HCT116 (cell line): ENCODE measurements around the gene RBMS1. TPM values are rescaled to one million over a fixed set of nuclear protein-coding genes. Genes with fewer than 3 reads are reported as not detected.

Experiments
- ATAC-seq: fragments of 200-7000 bp; cut with Tn5 transposase; 2 replicates; pipeline ENCODE4 v1.9.1; 2020; ENCODE audit warnings: mild to moderate bottlenecking, moderate library complexity
- Bru-seq: library from RNA; stranded (reverse); fragments of 400-500 nt; gene quantifications from one replicate; lab custom pipeline; 2021; lab: Mats Ljungman, UMichigan
- BruChase-seq, 2 experiments: library from RNA; stranded (reverse); fragments of 400-500 nt; gene quantifications; one replicate each; lab custom pipeline; 2021; lab: Mats Ljungman, UMichigan
- BruUV-seq: library from RNA; stranded (reverse); fragments of 400-500 nt; replicated peaks from 2 replicates; lab custom pipeline; 2021; lab: Mats Ljungman, UMichigan
- CTCF ChIA-PET: fragments of 300-600 bp; sonication (Branson Sonifier 250); formaldehyde crosslinking; loops from one replicate; lab custom pipeline; 2021; ENCODE audit warnings: antibody characterized with exemption; lab: Charles Lee
- POLR2A ChIA-PET: fragments of 300-600, 350-600 bp; sonication (Branson Sonifier 250); formaldehyde crosslinking; loops from one replicate; lab custom pipeline; 2021; ENCODE audit warnings: antibody characterized with exemption; lab: Charles Lee
- RAD21 ChIA-PET, 2 experiments: fragments of 300-600 bp; sonication (Branson Sonifier 250); formaldehyde crosslinking; loops; one replicate each; lab custom pipeline; 2023; ENCODE audit warnings: low total read pairs in 2 of 2; ENCODE audit not compliant: uncharacterized antibody in 2 of 2, unreplicated experiment in 2 of 2, low non-redundant PET in 1 of 2; lab: Charles Lee
- DNase-seq: peaks from one replicate; pipeline ENCODE4 v3.0.0-alpha.2; 2010; ENCODE audit warnings: low read depth, low spot score
- H2AFZ ChIP-seq: fragments of 200-600 bp; shearing (Covaris generic), sonication (generic); 2 replicates; pipeline ENCODE4 v1.6.1; 2017; ENCODE audit warnings: low read depth, mixed run types, mixed read lengths, antibody characterized with exemption, low read length; ENCODE audit not compliant: poor library complexity, severe bottlenecking
- H3K27ac ChIP-seq: 2 replicates; pipeline ENCODE4 v1.5.1; 2012; ENCODE audit warnings: low read depth, low read length
- H3K27me3 ChIP-seq: fragments of 200-600 bp; sonication (generic); 2 replicates; pipeline ENCODE4 v1.6.1; 2016; ENCODE audit warnings: mixed run types, low read length, mixed read lengths; ENCODE audit not compliant: insufficient read depth
- H3K36me3 ChIP-seq, 2 experiments: fragments of 200-500 bp in 1 of 2; fragments of 200-600 bp in 1 of 2; sonication (Bioruptor generic) in 1 of 2; sonication (generic) in 1 of 2; 2 replicates each; pipeline versions ENCODE4 v1.5.1 to v1.6.1; 2014 to 2016; ENCODE audit warnings: low read length in 2 of 2, inconsistent platforms in 1 of 2, mixed read lengths in 1 of 2, mixed run types in 1 of 2; ENCODE audit not compliant: insufficient read depth in 2 of 2, control insufficient read depth in 1 of 2
- H3K4me1 ChIP-seq, 2 experiments: fragments of 200-600 bp in 1 of 2; sonication (generic) in 1 of 2; 2 replicates each; pipeline versions ENCODE4 v1.5.1 to v1.6.1; 2012 to 2017; ENCODE audit warnings: low read length in 2 of 2, inconsistent platforms in 1 of 2, mild to moderate bottlenecking in 1 of 2, mixed read lengths in 1 of 2, mixed run types in 1 of 2, moderate library complexity in 1 of 2; ENCODE audit not compliant: insufficient read depth in 2 of 2, control insufficient read depth in 1 of 2
- H3K4me2 ChIP-seq: fragments of 200-600 bp; sonication (generic); 2 replicates; pipeline ENCODE4 v1.6.1; 2017; ENCODE audit warnings: mixed run types, low read length, mixed read lengths
- H3K4me3 ChIP-seq, 2 experiments: fragments of 200-600 bp in 1 of 2; sonication (generic) in 1 of 2; replicated peaks in 1 of 2; 2 replicates each; pipeline ENCODE4 v1.5.1; 2011 to 2016; ENCODE audit warnings: low read length in 2 of 2, control low read depth in 1 of 2, low read depth in 1 of 2, mild to moderate bottlenecking in 1 of 2, mixed read lengths in 1 of 2, mixed run types in 1 of 2
- H3K79me2 ChIP-seq: fragments of 200-600 bp; sonication (generic); 2 replicates; pipeline ENCODE4 v1.6.1; 2017; ENCODE audit warnings: mild to moderate bottlenecking, mixed run types, low read length, moderate library complexity, mixed read lengths; ENCODE audit not compliant: insufficient read depth
- H3K9ac ChIP-seq: fragments of 200-600 bp; sonication (generic); 2 replicates; pipeline ENCODE4 v1.6.1; 2016; ENCODE audit warnings: low read length, mixed read lengths
- H3K9me2 ChIP-seq: fragments of 200-600 bp; sonication (generic), shearing (Covaris generic); 2 replicates; pipeline ENCODE4 v1.6.1; 2017; ENCODE audit warnings: mixed run types, mild to moderate bottlenecking, moderate library complexity; ENCODE audit not compliant: insufficient read depth
- H3K9me3 ChIP-seq, 2 experiments: fragments of 200-500 bp in 1 of 2; fragments of 200-600 bp in 1 of 2; sonication (Bioruptor generic) in 1 of 2; sonication (generic) in 1 of 2; 2 replicates each; pipeline ENCODE4 v1.6.1; 2014 to 2017; ENCODE audit warnings: low read length in 2 of 2, mixed read lengths in 2 of 2, inconsistent platforms in 1 of 2, low read depth in 1 of 2, mild to moderate bottlenecking in 1 of 2, mixed run types in 1 of 2, moderate library complexity in 1 of 2; ENCODE audit not compliant: control insufficient read depth in 1 of 2, insufficient read depth in 1 of 2
- H4K20me1 ChIP-seq: fragments of 200-600 bp; sonication (generic), shearing (Covaris generic); 2 replicates; pipeline ENCODE4 v1.6.1; 2017; ENCODE audit warnings: mixed run types, mild to moderate bottlenecking, moderate library complexity; ENCODE audit not compliant: insufficient read depth
- CEBPB ChIP-seq: IDR thresholded peaks from 2 replicates; pipeline ENCODE4 v1.6.1; 2012; ENCODE audit warnings: low read depth
- EZH2phosphoT487 ChIP-seq: fragments of 200-600 bp; IDR thresholded peaks from 2 replicates; pipeline ENCODE4 v1.6.1; 2018; ENCODE audit warnings: antibody characterized with exemption, borderline replicate concordance
- FOSL1 ChIP-seq: IDR thresholded peaks from 2 replicates; pipeline ENCODE4 v1.6.1; 2012; ENCODE audit warnings: low read depth
- JUND ChIP-seq: IDR thresholded peaks from 2 replicates; pipeline ENCODE4 v1.6.1; 2012
- POLR2A ChIP-seq: IDR thresholded peaks from 2 replicates; pipeline ENCODE4 v1.7.0; 2011; ENCODE audit warnings: borderline replicate concordance; ENCODE audit not compliant: insufficient read depth, insufficient read length; ENCODE audit errors: extremely low read depth
- POLR2AphosphoS5 ChIP-seq: IDR thresholded peaks from 2 replicates; pipeline ENCODE4 v1.6.1; 2011; ENCODE audit warnings: mild to moderate bottlenecking, low read depth, low read length, moderate library complexity
- SIN3A ChIP-seq: IDR thresholded peaks from 2 replicates; pipeline ENCODE4 v1.6.1; 2012; ENCODE audit warnings: low read depth
- SP1 ChIP-seq: IDR thresholded peaks from 2 replicates; pipeline ENCODE4 v1.6.1; 2012; ENCODE audit warnings: low read depth
- TCF7L2 ChIP-seq: IDR thresholded peaks from 2 replicates; pipeline ENCODE4 v1.7.0; 2011; ENCODE audit warnings: borderline replicate concordance, inconsistent platforms; ENCODE audit not compliant: insufficient read depth, insufficient read length; ENCODE audit errors: extremely low read depth
- ZFX ChIP-seq: fragments of 450-650 bp; IDR thresholded peaks from 2 replicates; pipeline ENCODE4 v1.6.1; 2017
- intact Hi-C: fragments of 100-400 bp; cut with micrococcal nuclease; formaldehyde crosslinking; loops from 2 replicates; pipeline ENCODE4 v1.10.0; 2022
- long read RNA-seq: library from polyadenylated mRNA; unstranded; transcript quantifications from one replicate; pipeline ENCODE4 v2.0.0, GENCODE V29; 2021; ENCODE audit not compliant: unreplicated experiment
- polyA plus RNA-seq: library from polyadenylated mRNA; unstranded; fragments of >200 nt; gene quantifications from 2 replicates; pipeline ENCODE4 v1.2.1, GENCODE V29; 2012; ENCODE audit warnings: missing spikeins
- total RNA-seq: library from RNA; stranded (reverse); gene quantifications from one replicate; pipeline ENCODE4 v1.2.1, GENCODE V29; 2021; ENCODE audit not compliant: unreplicated experiment
- TF ChIP-seq, protein P1 (sequence below), 3 experiments: fragments of 200-600 bp in 1 of 3; sonication (generic) in 1 of 3; IDR thresholded peaks in 2 of 3; conservative IDR thresholded peaks in 1 of 3; 2 replicates each; pipeline ENCODE4 v1.5.1; 2012 to 2017; ENCODE audit warnings: low read depth in 2 of 3, low read length in 2 of 3, antibody characterized with exemption in 1 of 3, borderline replicate concordance in 1 of 3, control low read depth in 1 of 3, mild to moderate bottlenecking in 1 of 3, mixed read lengths in 1 of 3, mixed run types in 1 of 3, moderate library complexity in 1 of 3; ENCODE audit not compliant: insufficient read depth in 1 of 3

RBMS1 gene, protein sequence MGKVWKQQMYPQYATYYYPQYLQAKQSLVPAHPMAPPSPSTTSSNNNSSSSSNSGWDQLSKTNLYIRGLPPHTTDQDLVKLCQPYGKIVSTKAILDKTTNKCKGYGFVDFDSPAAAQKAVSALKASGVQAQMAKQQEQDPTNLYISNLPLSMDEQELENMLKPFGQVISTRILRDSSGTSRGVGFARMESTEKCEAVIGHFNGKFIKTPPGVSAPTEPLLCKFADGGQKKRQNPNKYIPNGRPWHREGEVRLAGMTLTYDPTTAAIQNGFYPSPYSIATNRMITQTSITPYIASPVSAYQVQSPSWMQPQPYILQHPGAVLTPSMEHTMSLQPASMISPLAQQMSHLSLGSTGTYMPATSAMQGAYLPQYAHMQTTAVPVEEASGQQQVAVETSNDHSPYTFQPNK
- total RNA-seq (17.6 TPM), Bru-seq, nascent RNA (percentile 65 among the genes with signal in this experiment), BruChase-seq, experiment 1, labeled RNA remaining after a 6-hour chase (percentile 47 among the genes with signal in this experiment), BruChase-seq, experiment 2, labeled RNA remaining after a 2-hour chase (percentile 52 among the genes with signal in this experiment)
- 8.7 and 9.3 TPM in 2 replicates for polyA plus RNA-seq
- long read RNA-seq, full-length matches to known transcripts: 5 of 30 reads
- long read RNA-seq, partial matches to known transcripts: 2 of 30 reads
- long read RNA-seq, other reads (novel, unspliced or antisense): 23 of 30 reads

DNA sequence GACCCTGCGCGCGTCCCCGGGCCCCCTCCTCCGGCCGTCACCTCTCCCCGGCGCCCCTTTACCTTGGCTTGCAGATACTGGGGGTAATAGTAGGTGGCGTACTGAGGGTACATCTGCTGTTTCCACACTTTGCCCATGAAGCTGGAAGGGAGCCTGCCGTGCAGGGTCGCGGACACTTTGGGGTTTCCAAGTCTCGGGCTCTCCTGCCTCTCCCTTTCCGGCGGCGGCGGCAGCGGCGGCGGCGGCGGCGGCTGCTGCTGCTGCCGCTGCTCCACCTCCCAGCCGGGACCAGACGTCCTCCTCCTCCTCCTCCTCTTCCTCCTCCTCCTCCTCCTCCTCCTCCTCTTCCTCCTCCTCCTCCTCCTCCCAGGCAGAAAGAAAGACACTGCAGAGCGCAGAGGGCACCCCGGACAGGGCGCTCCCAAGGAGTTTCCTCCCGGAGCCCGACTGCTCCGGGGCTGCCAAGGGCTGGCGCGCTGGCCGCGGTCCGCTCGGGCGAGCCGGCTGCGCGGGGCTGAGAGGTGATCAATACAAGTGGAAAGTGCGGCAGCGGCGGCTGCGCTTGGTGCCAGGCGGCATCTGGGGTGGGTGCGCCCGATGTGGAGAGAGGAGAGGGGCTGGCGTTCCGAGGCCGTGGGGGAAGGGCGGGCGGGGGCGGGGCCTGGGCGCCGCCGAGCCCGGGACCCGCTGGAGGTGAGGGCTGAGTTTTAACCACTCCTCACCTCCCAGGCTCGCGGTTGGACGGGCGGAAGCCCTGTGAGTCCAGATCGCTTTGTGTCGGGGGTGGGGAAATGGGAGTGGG, at the start of gene RBMS1:
RBMS1 (minus strand) TSS at position 581 of the 802 bp plus-strand sequence; CDS start at position 137, 444 bp downstream.
- H3K4me3 ChIP-seq: peak within 1 kb of the TSS; percentile 67 to 80
- H3K4me1 ChIP-seq: peaks cover 2 to 15% of the 10 kb centered on the region in 2 experiments; a peak in 3 of 4 replicates
- peak within 1 kb of the TSS; percentile 66 for H3K9ac ChIP-seq
- no peaks in the 10 kb centered on the region for H3K9me2 ChIP-seq
- H3K36me3 ChIP-seq: no peaks in the 10 kb centered on the region
- H3K27me3 ChIP-seq: no peaks in the 10 kb centered on the region
- intact Hi-C loops: no loop called here
- TF ChIP-seq POLR2A (peak; percentile 46), FOSL1 (no peak), POLR2AphosphoS5 (peak; percentile 39; the same call in 1 of the 2 replicates), TCF7L2 (peak; percentile 21), SIN3A (0 out of 2 replicates have a peak, but pooled peaks have one; percentile 38), CEBPB (no peak), ZFX (no peak), EZH2phosphoT487 (no peak), SP1 (no peak), JUND (no peak)
- TF ChIP-seq, protein P1, sequence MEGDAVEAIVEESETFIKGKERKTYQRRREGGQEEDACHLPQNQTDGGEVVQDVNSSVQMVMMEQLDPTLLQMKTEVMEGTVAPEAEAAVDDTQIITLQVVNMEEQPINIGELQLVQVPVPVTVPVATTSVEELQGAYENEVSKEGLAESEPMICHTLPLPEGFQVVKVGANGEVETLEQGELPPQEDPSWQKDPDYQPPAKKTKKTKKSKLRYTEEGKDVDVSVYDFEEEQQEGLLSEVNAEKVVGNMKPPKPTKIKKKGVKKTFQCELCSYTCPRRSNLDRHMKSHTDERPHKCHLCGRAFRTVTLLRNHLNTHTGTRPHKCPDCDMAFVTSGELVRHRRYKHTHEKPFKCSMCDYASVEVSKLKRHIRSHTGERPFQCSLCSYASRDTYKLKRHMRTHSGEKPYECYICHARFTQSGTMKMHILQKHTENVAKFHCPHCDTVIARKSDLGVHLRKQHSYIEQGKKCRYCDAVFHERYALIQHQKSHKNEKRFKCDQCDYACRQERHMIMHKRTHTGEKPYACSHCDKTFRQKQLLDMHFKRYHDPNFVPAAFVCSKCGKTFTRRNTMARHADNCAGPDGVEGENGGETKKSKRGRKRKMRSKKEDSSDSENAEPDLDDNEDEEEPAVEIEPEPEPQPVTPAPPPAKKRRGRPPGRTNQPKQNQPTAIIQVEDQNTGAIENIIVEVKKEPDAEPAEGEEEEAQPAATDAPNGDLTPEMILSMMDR (IDR thresholded peaks at IDR 0.05 in 2 of 3, conservative IDR thresholded peaks at IDR 0.05 in 1 of 3; ENCODE audit: borderline replicate concordance in 1 of 3, insufficient read depth in 1 of 3, low read depth in 2 of 3, low read length in 2 of 3): no peak
- TF ChIP-seq, all 23 proteins: peak for 4
- ChIA-PET CTCF (no interaction called here), POLR2A (no interaction called here), RAD21 (no interaction called here)
- no peak for DNase-seq
- ATAC-seq: peak; percentile 61
- peak within 1 kb of the TSS; percentile 68 for H3K27ac ChIP-seq
- H3K4me2 ChIP-seq: peak within 1 kb of the TSS; percentile 90
- H3K9me3 ChIP-seq: no peaks in the 10 kb centered on the region
- no TSS peak for BruUV-seq
- H3K79me2 ChIP-seq: no peaks in the 10 kb centered on the region; the same call in 1 of the 2 replicates
- H2AFZ ChIP-seq: peak within 1 kb of the TSS; percentile 96
- H4K20me1 ChIP-seq: no peaks in the 10 kb centered on the region
